ENCODE results near the gene NLRC5. TPM values are rescaled to one million over a fixed set of nuclear protein-coding genes. Genes with fewer than 3 reads are reported as not detected.

The NLRC5 gene
- total RNA-seq, 1 donor from 2014 or later: 44.9 TPM

GRCh38 chr16:56950051-56950450 is 39.3 kb upstream of the NLRC5 start:
- H3K27me3 ChIP-seq: no peaks in the 10 kb centered on the region
- H3K9me3 ChIP-seq: no peaks in the 10 kb centered on the region
- peaks cover 6% of the 10 kb centered on the region for H3K4me1 ChIP-seq
- intact Hi-C loops (cut with DNase I): loop anchor here (10.0 kb wide), 1 partner anchor 85 kb away; the partner anchor contains the start of gene SLC12A3
- no peak overlapping the region for H3K4me3 ChIP-seq
- no peak overlapping the region for H3K27ac ChIP-seq
- ATAC-seq: no peak
- DNase-seq: no peak
- peaks cover 15% of the 10 kb centered on the region for H3K36me3 ChIP-seq
- TF ChIP-seq CTCF (IDR thresholded peaks at IDR 0.05): no peak

GRCh38 chr16:56950455-56950854 is 38.9 kb upstream of the NLRC5 start:
- intact Hi-C loops (cut with DNase I): loop anchor here (10.0 kb wide), 1 partner anchor 86 kb away; the partner anchor contains the start of gene SLC12A3
- TF ChIP-seq CTCF (IDR thresholded peaks at IDR 0.05): no peak
- peaks cover 6% of the 10 kb centered on the region for H3K4me1 ChIP-seq
- ATAC-seq (no peak), DNase-seq (no peak)
- peaks cover 11% of the 10 kb centered on the region for H3K36me3 ChIP-seq
- no peak overlapping the region for H3K27ac ChIP-seq
- H3K27me3 ChIP-seq: no peaks in the 10 kb centered on the region
- H3K9me3 ChIP-seq: no peaks in the 10 kb centered on the region
- H3K4me3 ChIP-seq: no peak overlapping the region

GRCh38 chr16:56950881-56951771 is 38.2 kb upstream of the NLRC5 start:
- ATAC-seq: peak; percentile 89
- Histone ChIP-seq H3K27ac (no peak overlapping the region), H3K9me3 (no peaks in the 10 kb centered on the region), H3K36me3 (peaks cover 8% of the 10 kb centered on the region), H3K4me3 (no peak overlapping the region), H3K27me3 (no peaks in the 10 kb centered on the region), H3K4me1 (peaks cover 4% of the 10 kb centered on the region)
- intact Hi-C loops (cut with DNase I): loop anchor here (10.0 kb wide), 1 partner anchor 86 kb away; the partner anchor contains the start of gene SLC12A3
- TF ChIP-seq CTCF (IDR thresholded peaks at IDR 0.05): peak; percentile 62
- DNase-seq: peak; percentile 75

GRCh38 chr16:56953006-56953405 is 36.4 kb upstream of the NLRC5 start:
- no peak for TF ChIP-seq CTCF (IDR thresholded peaks at IDR 0.05)
- Histone ChIP-seq H3K4me1 (no peaks in the 10 kb centered on the region), H3K4me3 (no peak overlapping the region), H3K27me3 (no peaks in the 10 kb centered on the region), H3K27ac (no peak overlapping the region), H3K36me3 (no peaks in the 10 kb centered on the region), H3K9me3 (no peaks in the 10 kb centered on the region)
- no peak for ATAC-seq
- DNase-seq: no peak
- intact Hi-C loops (cut with DNase I): loop anchor here (10.0 kb wide), 1 partner anchor 88 kb away; the partner anchor contains the start of gene SLC12A3

GRCh38 chr16:56956076-56956475 is 33.3 kb upstream of the NLRC5 start:
- intact Hi-C loops (cut with DNase I): loop anchor here (10.0 kb wide), 1 partner anchor 91 kb away; the partner anchor contains the start of gene SLC12A3
- H3K4me3 ChIP-seq: no peak overlapping the region
- H3K9me3 ChIP-seq: no peaks in the 10 kb centered on the region
- ATAC-seq (no peak), DNase-seq (no peak)
- H3K4me1 ChIP-seq: peaks cover 3% of the 10 kb centered on the region
- no peak overlapping the region for H3K27ac ChIP-seq
- no peaks in the 10 kb centered on the region for H3K27me3 ChIP-seq
- TF ChIP-seq CTCF (IDR thresholded peaks at IDR 0.05): no peak
- no peaks in the 10 kb centered on the region for H3K36me3 ChIP-seq
